Neural progenitor cell (in vitro differentiated cells): ENCODE measurements around the gene B4GALNT3. TPM values are rescaled to one million over a fixed set of nuclear protein-coding genes. Genes with fewer than 3 reads are reported as not detected.

ENCODE experiments used
- DNase-seq: peaks from one replicate; pipeline ENCODE4 v3.0.0-alpha.2; 2016; ENCODE audit warnings: low spot score
- H2AFZ ChIP-seq: fragments of 200-600 bp; sonication (generic); replicated peaks from 2 replicates; pipeline ENCODE4 v1.6.1; 2016; ENCODE audit warnings: antibody characterized with exemption
- H3F3A ChIP-seq: fragments of 200-600 bp; sonication (generic); 2 replicates; pipeline ENCODE4 v1.6.1; 2016; ENCODE audit warnings: antibody characterized with exemption, low read depth
- H3K27ac ChIP-seq: fragments of 200-600 bp; sonication (generic); 2 replicates; pipeline ENCODE4 v1.5.1; 2016; ENCODE audit warnings: mild to moderate bottlenecking
- H3K27me3 ChIP-seq: fragments of 200-600 bp; sonication (generic); 2 replicates; pipeline ENCODE4 v1.6.1; 2016; ENCODE audit warnings: mild to moderate bottlenecking, moderate library complexity
- H3K36me3 ChIP-seq: fragments of 200-600 bp; sonication (generic); 2 replicates; pipeline ENCODE4 v1.5.1; 2016
- H3K4me1 ChIP-seq: fragments of 200-600 bp; sonication (generic); 2 replicates; pipeline ENCODE4 v1.6.1; 2016; ENCODE audit warnings: mixed run types
- H3K4me2 ChIP-seq: fragments of 200-600 bp; sonication (generic); 2 replicates; pipeline ENCODE4 v1.6.1; 2016
- H3K4me3 ChIP-seq: fragments of 200-600 bp; sonication (generic); 2 replicates; pipeline ENCODE4 v1.5.1; 2016
- H3K79me2 ChIP-seq: fragments of 200-600 bp; sonication (generic); 2 replicates; pipeline ENCODE4 v1.6.1; 2016; ENCODE audit warnings: low read depth
- H3K9ac ChIP-seq: fragments of 200-600 bp; sonication (generic); 2 replicates; pipeline ENCODE4 v1.6.1; 2016
- H3K9me3 ChIP-seq: fragments of 200-600 bp; sonication (generic); 2 replicates; pipeline ENCODE4 v1.5.1; 2016; ENCODE audit warnings: low read depth
- H4K20me1 ChIP-seq: fragments of 200-600 bp; sonication (generic); 2 replicates; pipeline ENCODE4 v1.6.1; 2016; ENCODE audit warnings: low read depth
- H3K27ac Mint-ChIP-seq: 3 replicates; pipeline ENCODE4 v1.8.0; 2021; ENCODE audit warnings: mixed read lengths
- H3K27me3 Mint-ChIP-seq: 2 replicates; pipeline ENCODE4 v1.8.0; 2022; ENCODE audit warnings: low read depth, mild to moderate bottlenecking, inconsistent platforms, moderate library complexity, mixed read lengths; ENCODE audit not compliant: insufficient read depth
- H3K36me3 Mint-ChIP-seq: 3 replicates; pipeline ENCODE4 v1.8.0; 2021; ENCODE audit warnings: mixed read lengths
- H3K4me1 Mint-ChIP-seq: 3 replicates; pipeline ENCODE4 v1.8.0; 2021; ENCODE audit warnings: mixed read lengths
- H3K4me3 Mint-ChIP-seq: 3 replicates; pipeline ENCODE4 v1.8.0; 2021; ENCODE audit warnings: mild to moderate bottlenecking, moderate library complexity, mixed read lengths
- H3K9me3 Mint-ChIP-seq: 3 replicates; pipeline ENCODE4 v1.8.0; 2020; ENCODE audit warnings: mixed read lengths
- EZH2 ChIP-seq: fragments of 200-600 bp; sonication (generic); IDR thresholded peaks from 2 replicates; pipeline ENCODE4 v1.6.1; 2017; ENCODE audit warnings: antibody characterized with exemption, mild to moderate bottlenecking, moderate library complexity
- EZH2phosphoT487 ChIP-seq: fragments of 200-600 bp; sonication (generic); IDR thresholded peaks from 2 replicates; pipeline ENCODE4 v1.6.1; 2017; ENCODE audit warnings: antibody characterized with exemption
- total RNA-seq: library from RNA; depleted of rRNA; stranded (reverse); fragments of >200 nt; gene quantifications from 2 replicates; pipeline ENCODE4 v1.2.3, GENCODE V29; 2015; ENCODE audit warnings: low replicate concordance
- TF ChIP-seq, protein P1 (sequence below): fragments of 200-600 bp; sonication (generic); IDR thresholded peaks from 2 replicates; pipeline ENCODE4 v1.5.1; 2017; ENCODE audit warnings: antibody characterized with exemption, mild to moderate bottlenecking

Gene B4GALNT3
- total RNA-seq, 1 donor from 2014 or later, result 29.0 TPM

- H3K4me1 ChIP-seq, result peaks cover under 1% of the 10 kb centered on the region
- H4K20me1 ChIP-seq, result no peaks in the 10 kb centered on the region
- TF ChIP-seq, protein P1, sequence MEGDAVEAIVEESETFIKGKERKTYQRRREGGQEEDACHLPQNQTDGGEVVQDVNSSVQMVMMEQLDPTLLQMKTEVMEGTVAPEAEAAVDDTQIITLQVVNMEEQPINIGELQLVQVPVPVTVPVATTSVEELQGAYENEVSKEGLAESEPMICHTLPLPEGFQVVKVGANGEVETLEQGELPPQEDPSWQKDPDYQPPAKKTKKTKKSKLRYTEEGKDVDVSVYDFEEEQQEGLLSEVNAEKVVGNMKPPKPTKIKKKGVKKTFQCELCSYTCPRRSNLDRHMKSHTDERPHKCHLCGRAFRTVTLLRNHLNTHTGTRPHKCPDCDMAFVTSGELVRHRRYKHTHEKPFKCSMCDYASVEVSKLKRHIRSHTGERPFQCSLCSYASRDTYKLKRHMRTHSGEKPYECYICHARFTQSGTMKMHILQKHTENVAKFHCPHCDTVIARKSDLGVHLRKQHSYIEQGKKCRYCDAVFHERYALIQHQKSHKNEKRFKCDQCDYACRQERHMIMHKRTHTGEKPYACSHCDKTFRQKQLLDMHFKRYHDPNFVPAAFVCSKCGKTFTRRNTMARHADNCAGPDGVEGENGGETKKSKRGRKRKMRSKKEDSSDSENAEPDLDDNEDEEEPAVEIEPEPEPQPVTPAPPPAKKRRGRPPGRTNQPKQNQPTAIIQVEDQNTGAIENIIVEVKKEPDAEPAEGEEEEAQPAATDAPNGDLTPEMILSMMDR, result no peak
- TF ChIP-seq EZH2 (no peak), EZH2phosphoT487 (no peak)
- peaks cover 22% of the 10 kb centered on the region for H3K27me3 Mint-ChIP-seq
- H2AFZ ChIP-seq, result no peak overlapping the region
- H3K27me3 ChIP-seq, result no peaks in the 10 kb centered on the region
- no peak overlapping the region for H3K27ac Mint-ChIP-seq
- no peak overlapping the region for H3K4me3 ChIP-seq
- no peaks in the 10 kb centered on the region for H3K36me3 ChIP-seq
- H3F3A ChIP-seq, result peaks cover 4% of the 10 kb centered on the region
- no peaks in the 10 kb centered on the region for H3K9me3 ChIP-seq
- no peak overlapping the region for H3K4me2 ChIP-seq
- no peak overlapping the region for H3K27ac ChIP-seq
- H3K36me3 Mint-ChIP-seq, result no peaks in the 10 kb centered on the region
- H3K4me3 Mint-ChIP-seq, result no peak overlapping the region
- DNase-seq, result no peak
- no peaks in the 10 kb centered on the region for H3K9me3 Mint-ChIP-seq
- H3K4me1 Mint-ChIP-seq, result peaks cover 6% of the 10 kb centered on the region
- H3K79me2 ChIP-seq, result no peaks in the 10 kb centered on the region
- no peak overlapping the region for H3K9ac ChIP-seq
Measured at GRCh38 chr12:547883-548470, 88.2 kb downstream of the B4GALNT3 start.

GRCh38 chr12:549476-550082, 89.8 kb downstream of the B4GALNT3 start:
- TF ChIP-seq EZH2phosphoT487, result no peak
- no peak for TF ChIP-seq EZH2
- TF ChIP-seq, protein P1, result no peak

DNA sequence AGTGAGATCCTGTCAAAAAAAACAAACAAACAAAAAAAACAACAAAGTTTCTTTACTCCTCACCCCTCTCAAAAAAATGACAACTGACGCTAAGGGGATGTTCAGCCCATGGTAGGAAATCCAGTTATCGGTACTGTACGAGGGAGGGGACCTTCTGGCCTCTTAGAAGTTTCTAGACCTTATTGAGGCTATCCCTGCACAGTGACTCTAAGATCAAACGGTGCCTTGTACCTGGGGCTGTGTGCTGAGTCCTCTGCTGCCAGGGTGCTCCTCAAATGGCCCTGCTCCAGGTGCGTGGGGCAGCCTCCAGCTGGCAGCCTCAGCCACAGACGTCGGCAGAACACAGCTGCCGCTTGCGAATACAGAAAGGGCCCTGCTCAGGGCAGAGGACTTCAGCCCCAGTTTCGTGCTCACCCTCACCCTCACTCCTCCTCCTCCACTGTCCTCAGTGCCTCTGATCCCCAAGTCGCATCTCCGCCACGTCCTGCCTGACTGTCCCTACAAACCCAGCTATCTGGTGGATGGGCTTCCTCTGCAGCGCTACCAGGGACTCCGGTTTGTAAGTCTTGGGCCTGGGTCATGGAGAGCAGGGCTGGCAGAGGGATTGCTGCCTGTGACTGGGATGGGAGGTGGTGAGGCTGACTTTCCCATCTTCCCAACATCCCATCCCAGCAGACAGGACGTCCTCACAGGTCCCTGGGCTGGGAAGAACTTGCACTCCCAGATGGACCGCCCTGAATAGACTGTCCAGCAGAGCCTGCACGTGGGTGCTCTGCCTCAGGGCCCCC, 90.9 kb downstream of the B4GALNT3 start:
- Histone ChIP-seq H3K9me3 (no peaks in the 10 kb centered on the region), H3K27ac (no peak overlapping the region), H4K20me1 (no peaks in the 10 kb centered on the region), H3K79me2 (no peaks in the 10 kb centered on the region), H3K4me2 (no peak overlapping the region), H3K27me3 (no peaks in the 10 kb centered on the region), H3F3A (no peaks in the 10 kb centered on the region), H3K4me1 (no peaks in the 10 kb centered on the region), H3K36me3 (no peaks in the 10 kb centered on the region), H3K9ac (no peak overlapping the region), H2AFZ (no peak overlapping the region), H3K4me3 (no peak overlapping the region)
- H3K4me3 Mint-ChIP-seq, result no peak overlapping the region
- TF ChIP-seq, protein P1, result no peak
- TF ChIP-seq EZH2, result no peak
- TF ChIP-seq EZH2phosphoT487, result no peak
- peaks cover 2% of the 10 kb centered on the region for H3K4me1 Mint-ChIP-seq
- H3K9me3 Mint-ChIP-seq, result no peaks in the 10 kb centered on the region
- DNase-seq, result no peak
- no peaks in the 10 kb centered on the region for H3K36me3 Mint-ChIP-seq
- no peak overlapping the region for H3K27ac Mint-ChIP-seq
- peaks cover 16% of the 10 kb centered on the region for H3K27me3 Mint-ChIP-seq

More at GRCh38 chr12:549476-550082, 89.8 kb downstream of the B4GALNT3 start:
- H2AFZ ChIP-seq, result no peak overlapping the region
- Mint-ChIP-seq H3K4me3 (no peak overlapping the region), H3K27ac (no peak overlapping the region), H3K36me3 (no peaks in the 10 kb centered on the region), H3K4me1 (peaks cover 5% of the 10 kb centered on the region), H3K27me3 (peaks cover 23% of the 10 kb centered on the region), H3K9me3 (no peaks in the 10 kb centered on the region)
- no peaks in the 10 kb centered on the region for H3K79me2 ChIP-seq
- no peaks in the 10 kb centered on the region for H3K9me3 ChIP-seq
- H3K4me2 ChIP-seq, result no peak overlapping the region
- no peak overlapping the region for H3K9ac ChIP-seq
- H3F3A ChIP-seq, result peaks cover 4% of the 10 kb centered on the region
- no peaks in the 10 kb centered on the region for H3K4me1 ChIP-seq
- H3K27me3 ChIP-seq, result no peaks in the 10 kb centered on the region
- no peaks in the 10 kb centered on the region for H4K20me1 ChIP-seq
- no peak for DNase-seq
- H3K4me3 ChIP-seq, result no peak overlapping the region
- H3K27ac ChIP-seq, result no peak overlapping the region
- H3K36me3 ChIP-seq, result no peaks in the 10 kb centered on the region
